ENCODE data around the gene RALGDS. TPM values are rescaled to one million over a fixed set of nuclear protein-coding genes. Genes with fewer than 3 reads are reported as not detected.

Gene RALGDS
- total RNA-seq, 4 donors from 2014 or later, result 44.8 to 53.0 (median 49.8) TPM

DNA sequence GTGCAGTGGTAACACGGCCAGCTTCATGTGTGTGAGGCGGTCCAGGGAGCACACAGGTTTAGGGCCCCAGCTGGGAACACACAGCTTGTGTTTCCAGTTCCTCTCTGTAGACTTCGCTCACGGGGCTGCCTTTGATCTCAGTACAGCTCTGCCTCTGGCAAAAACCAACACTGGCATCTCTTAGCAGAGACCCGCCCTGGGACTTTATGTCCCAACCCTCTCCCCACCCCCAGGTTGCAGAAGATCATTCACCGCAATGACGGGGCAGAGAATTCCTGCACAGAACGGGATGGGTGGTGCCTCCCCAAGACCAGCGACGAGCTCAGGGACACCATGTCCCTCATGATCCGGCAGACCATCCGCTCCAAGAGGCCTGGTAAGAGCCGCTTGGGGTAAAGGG is 64.5 kb downstream of the RALGDS start:
- 89% methylated on average over 7 of the region's 13 CpGs; no CpG with 5 or more reads in 1 of the 2 donors for WGBS, 2 donors (ENCODE audit: low coverage in 1 of 2)
- no peaks in the 10 kb centered on the region for H3K9me3 ChIP-seq
- peaks cover 0 to 72% of the 10 kb centered on the region in 2 donors for H3K36me3 ChIP-seq
- no peak overlapping the region for H3K4me3 ChIP-seq
- TF ChIP-seq POLR2AphosphoS5 (IDR thresholded peaks at IDR 0.05), result no peak
- TF ChIP-seq EP300 (IDR thresholded peaks at IDR 0.05), result no peak
- TF ChIP-seq, protein P1, sequence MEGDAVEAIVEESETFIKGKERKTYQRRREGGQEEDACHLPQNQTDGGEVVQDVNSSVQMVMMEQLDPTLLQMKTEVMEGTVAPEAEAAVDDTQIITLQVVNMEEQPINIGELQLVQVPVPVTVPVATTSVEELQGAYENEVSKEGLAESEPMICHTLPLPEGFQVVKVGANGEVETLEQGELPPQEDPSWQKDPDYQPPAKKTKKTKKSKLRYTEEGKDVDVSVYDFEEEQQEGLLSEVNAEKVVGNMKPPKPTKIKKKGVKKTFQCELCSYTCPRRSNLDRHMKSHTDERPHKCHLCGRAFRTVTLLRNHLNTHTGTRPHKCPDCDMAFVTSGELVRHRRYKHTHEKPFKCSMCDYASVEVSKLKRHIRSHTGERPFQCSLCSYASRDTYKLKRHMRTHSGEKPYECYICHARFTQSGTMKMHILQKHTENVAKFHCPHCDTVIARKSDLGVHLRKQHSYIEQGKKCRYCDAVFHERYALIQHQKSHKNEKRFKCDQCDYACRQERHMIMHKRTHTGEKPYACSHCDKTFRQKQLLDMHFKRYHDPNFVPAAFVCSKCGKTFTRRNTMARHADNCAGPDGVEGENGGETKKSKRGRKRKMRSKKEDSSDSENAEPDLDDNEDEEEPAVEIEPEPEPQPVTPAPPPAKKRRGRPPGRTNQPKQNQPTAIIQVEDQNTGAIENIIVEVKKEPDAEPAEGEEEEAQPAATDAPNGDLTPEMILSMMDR (IDR thresholded peaks at IDR 0.05), result no peak
- TF ChIP-seq POLR2A (IDR thresholded peaks at IDR 0.05), result no peak
- H3K27ac ChIP-seq, result no peak overlapping the region
- no peak for ATAC-seq
- no peaks in the 10 kb centered on the region for H3K4me1 ChIP-seq
- H3K27me3 ChIP-seq, result no peaks in the 10 kb centered on the region

- no peak for TF ChIP-seq EP300 (IDR thresholded peaks at IDR 0.05)
- TF ChIP-seq, protein P1 (IDR thresholded peaks at IDR 0.05), result no peak
- TF ChIP-seq POLR2AphosphoS5 (IDR thresholded peaks at IDR 0.05), result no peak
- TF ChIP-seq POLR2A (IDR thresholded peaks at IDR 0.05), result no peak
- WGBS, 2 donors (ENCODE audit: low coverage in 1 of 2), result 89 to 93% methylated on average over 2 to 12 of the region's 17 CpGs
- Histone ChIP-seq H3K4me3 (no peak overlapping the region), H3K27ac (no peak overlapping the region), H3K4me1 (no peaks in the 10 kb centered on the region), H3K36me3 (peaks cover 0 to 79% of the 10 kb centered on the region in 2 donors), H3K27me3 (no peaks in the 10 kb centered on the region), H3K9me3 (no peaks in the 10 kb centered on the region)
- no peak for ATAC-seq
Observed at GRCh38 chr9:133055788-133056420, 65.1 kb downstream of the RALGDS start.

DNA sequence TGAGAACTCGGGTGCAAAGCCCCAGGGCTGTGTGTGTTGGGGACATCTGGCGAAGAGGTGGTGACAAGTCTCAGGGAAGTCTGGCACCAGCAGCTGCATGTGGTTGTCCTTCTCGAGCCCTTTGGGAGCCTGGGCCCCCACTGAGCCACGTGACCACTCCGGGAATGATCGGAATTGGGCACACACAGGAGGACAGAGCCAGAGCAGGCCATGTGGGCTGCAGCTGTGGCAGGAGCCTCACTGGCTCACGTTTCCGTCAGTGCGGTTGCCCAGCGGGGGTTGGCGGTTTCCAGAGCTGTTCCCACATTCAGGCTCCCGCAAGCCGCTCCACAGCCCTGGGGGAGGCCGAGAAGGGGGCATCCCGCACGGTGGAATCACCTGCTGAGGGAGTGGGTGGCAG is 66.1 kb downstream of the RALGDS start:
- Histone ChIP-seq H3K4me1 (no peaks in the 10 kb centered on the region), H3K36me3 (peaks cover 0 to 88% of the 10 kb centered on the region in 2 donors), H3K27me3 (no peaks in the 10 kb centered on the region), H3K27ac (no peak overlapping the region), H3K4me3 (no peak overlapping the region), H3K9me3 (no peaks in the 10 kb centered on the region)
- TF ChIP-seq, protein P1 (IDR thresholded peaks at IDR 0.05), result no peak
- no peak for TF ChIP-seq POLR2A (IDR thresholded peaks at IDR 0.05)
- TF ChIP-seq EP300 (IDR thresholded peaks at IDR 0.05), result no peak
- TF ChIP-seq POLR2AphosphoS5 (IDR thresholded peaks at IDR 0.05), result no peak
- WGBS, 2 donors (ENCODE audit: low coverage in 1 of 2), result no CpG with 5 or more reads among the region's 16 CpGs
- no peak for ATAC-seq

DNA sequence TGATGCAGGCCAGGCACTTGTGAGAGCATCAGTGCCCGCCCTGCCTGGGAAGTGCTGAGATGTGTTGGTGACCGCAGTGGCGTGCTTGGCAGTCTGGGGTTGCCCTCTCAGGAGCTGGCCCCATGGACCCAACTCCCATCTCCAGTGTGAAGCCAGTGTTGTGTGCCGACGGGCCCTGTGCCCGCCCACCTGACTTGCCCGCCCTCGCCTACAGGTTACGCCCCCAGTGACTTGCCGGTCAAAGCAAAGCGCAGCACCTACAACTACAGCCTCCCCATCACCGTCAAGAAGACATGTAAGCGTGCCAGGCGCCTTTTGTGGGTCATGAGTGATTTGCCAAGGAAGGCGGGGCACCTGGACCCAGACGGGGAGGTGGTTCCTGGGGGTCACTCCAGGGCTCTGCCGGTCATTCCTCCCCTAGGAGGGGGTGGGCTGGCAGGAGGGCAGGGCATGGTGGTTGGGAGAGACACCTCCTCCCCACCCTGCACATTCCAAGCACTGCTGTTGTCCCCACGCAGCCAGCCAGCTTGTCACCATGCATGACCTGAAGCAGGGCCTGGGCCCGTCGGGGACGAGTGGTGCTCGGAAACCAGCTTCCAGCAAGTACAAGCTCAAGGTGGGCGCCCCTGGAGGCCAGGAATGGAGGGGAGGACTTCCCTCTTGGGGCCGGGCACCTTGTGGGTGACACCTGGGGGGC is 66.7 kb downstream of the RALGDS start:
- WGBS, 2 donors (ENCODE audit: low coverage in 1 of 2), result 80% methylated on average over 2 of the region's 24 CpGs; no CpG with 5 or more reads in 1 of the 2 donors
- Histone ChIP-seq H3K36me3 (peaks cover 0 to 94% of the 10 kb centered on the region in 2 donors), H3K27me3 (no peaks in the 10 kb centered on the region), H3K27ac (no peak overlapping the region), H3K9me3 (no peaks in the 10 kb centered on the region), H3K4me1 (no peaks in the 10 kb centered on the region), H3K4me3 (no peak overlapping the region)
- no peak for TF ChIP-seq EP300 (IDR thresholded peaks at IDR 0.05)
- TF ChIP-seq POLR2AphosphoS5 (IDR thresholded peaks at IDR 0.05), result no peak
- TF ChIP-seq, protein P1 (IDR thresholded peaks at IDR 0.05), result no peak
- no peak for TF ChIP-seq POLR2A (IDR thresholded peaks at IDR 0.05)
- ATAC-seq, result no peak

Measured in gastroesophageal sphincter (tissue), 4 donors.